Esophagus squamous epithelium (tissue), 5 donors: ENCODE results near the gene SH3GL3. TPM values are rescaled to one million over a fixed set of nuclear protein-coding genes. Genes with fewer than 3 reads are reported as not detected.

Experiments
- DNase-seq: peaks from one replicate; lab custom pipeline; 2025; lab: John Stamatoyannopoulos, UW
- H3K27ac ChIP-seq, 4 donors: fragments of 200-600 bp; sonication (generic); one replicate each; pipeline ENCODE4 v1.5.1; 2016 to 2019; ENCODE audit warnings: mild to moderate bottlenecking in 1 of 4
- H3K27me3 ChIP-seq, 4 donors: fragments of 200-600 bp; sonication (generic); 1 replicate in 3 of 4; 2 replicates in 1 of 4; pipeline versions ENCODE4 v1.5.1 to v1.6.0; 2017 to 2021; ENCODE audit warnings: antibody characterized with exemption in 1 of 4
- H3K36me3 ChIP-seq, 3 donors: fragments of 200-600 bp; sonication (generic); one replicate each; pipeline ENCODE4 v1.5.1; 2016 to 2019
- H3K4me1 ChIP-seq, 3 donors: fragments of 200-600 bp; sonication (generic); one replicate each; pipeline ENCODE4 v1.5.1; 2017 to 2019
- H3K4me3 ChIP-seq, 4 donors: fragments of 200-600 bp; sonication (generic); 1 replicate in 3 of 4; 2 replicates in 1 of 4; pipeline ENCODE4 v1.5.1; 2016 to 2019; ENCODE audit warnings: mild to moderate bottlenecking in 2 of 4, moderate library complexity in 1 of 4
- H3K9me3 ChIP-seq, 3 donors: fragments of 200-600 bp; sonication (generic); one replicate each; pipeline ENCODE4 v1.5.1; 2016 to 2019
- CTCF ChIP-seq, 6 experiments: fragments of 450-650 bp in 4 of 6; fragments of 200-600 bp in 2 of 6; sonication (generic) in 2 of 6; IDR thresholded peaks; one replicate each; pipeline ENCODE4 v1.5.1; 2016 to 2019; ENCODE audit warnings: antibody characterized with exemption in 6 of 6, mild to moderate bottlenecking in 4 of 6, moderate library complexity in 4 of 6
- POLR2A ChIP-seq, 4 donors: fragments of 450-650 bp; IDR thresholded peaks; one replicate each; pipeline ENCODE4 v1.6.1; 2017; ENCODE audit warnings: antibody characterized with exemption in 4 of 4, mild to moderate bottlenecking in 4 of 4, moderate library complexity in 3 of 4
- WGBS, 2 donors: methylation state at CpG; one replicate each; pipeline ENCODE4 v1.1.5; 2018; 5-methylcytosine and 5-hydroxymethylcytosine counted together
- intact Hi-C: fragments of 100-400 bp; cut with DNase I; formaldehyde crosslinking; loops from one replicate; pipeline ENCODE4 v1.15.0; 2022
- total RNA-seq, 4 donors: library from RNA; depleted of rRNA; stranded (reverse); fragments of >200 nt; gene quantifications; one replicate each; pipeline ENCODE4 v1.1.0, GENCODE V29; 2016
- donor health status: DM: yes; HTN: yes; CAD: no.

SH3GL3 gene
- total RNA-seq, 4 donors from 2014 or later = 0.57 to 5.7 (median 2.1) TPM

- Histone ChIP-seq H3K4me3 (no peak overlapping the region), H3K27me3 (no peaks in the 10 kb centered on the region), H3K27ac (no peak overlapping the region), H3K9me3 (no peaks in the 10 kb centered on the region), H3K4me1 (no peaks in the 10 kb centered on the region), H3K36me3 (no peaks in the 10 kb centered on the region)
- TF ChIP-seq CTCF (IDR thresholded peaks at IDR 0.05) (no peak), POLR2A (IDR thresholded peaks at IDR 0.05) (no peak)
- WGBS, 2 donors = 49 to 71% methylated on average over 3 of the region's 3 CpGs
- intact Hi-C loops = no loop called here
- no peak for DNase-seq
Observed at GRCh38 chr15:83565138-83565537, 118.0 kb downstream of the SH3GL3 start.

- DNase-seq = no peak
Observed at GRCh38 chr15:83565553-83566159, 118.5 kb downstream of the SH3GL3 start.

GRCh38 chr15:83567318-83567717 is 120.2 kb downstream of the SH3GL3 start:
- H3K9me3 ChIP-seq = no peaks in the 10 kb centered on the region
- no peak for TF ChIP-seq CTCF (IDR thresholded peaks at IDR 0.05)
- no peak for TF ChIP-seq POLR2A (IDR thresholded peaks at IDR 0.05)
- H3K27ac ChIP-seq = no peak overlapping the region
- intact Hi-C loops = no loop called here
- WGBS, 2 donors = 93% methylated on average over 2 of the region's 2 CpGs; no CpG with 5 or more reads in 1 of the 2 donors
- H3K4me1 ChIP-seq = peaks cover 0 to 5% (median 0%) of the 10 kb centered on the region in 3 donors
- no peaks in the 10 kb centered on the region for H3K27me3 ChIP-seq
- H3K36me3 ChIP-seq = no peaks in the 10 kb centered on the region
- H3K4me3 ChIP-seq = no peak overlapping the region
- no peak for DNase-seq

More at GRCh38 chr15:83565553-83566159, 118.5 kb downstream of the SH3GL3 start:
- Histone ChIP-seq H3K27me3 (no peaks in the 10 kb centered on the region), H3K4me1 (no peaks in the 10 kb centered on the region), H3K36me3 (no peaks in the 10 kb centered on the region), H3K9me3 (no peaks in the 10 kb centered on the region), H3K27ac (no peak overlapping the region), H3K4me3 (no peak overlapping the region)
- intact Hi-C loops = no loop called here
- WGBS, 2 donors = 13 to 21% methylated on average over 4 of the region's 4 CpGs
- TF ChIP-seq POLR2A (IDR thresholded peaks at IDR 0.05) (no peak), CTCF (IDR thresholded peaks at IDR 0.05) (peak in 5 of 6 experiments; percentile 39 to 57 (median 42))

GRCh38 chr15:83569341-83569740 is 122.2 kb downstream of the SH3GL3 start:
- no peak for DNase-seq
- intact Hi-C loops = no loop called here
- Histone ChIP-seq H3K9me3 (no peaks in the 10 kb centered on the region), H3K27ac (no peak overlapping the region), H3K36me3 (no peaks in the 10 kb centered on the region), H3K4me1 (peaks cover 0 to 5% (median 0%) of the 10 kb centered on the region in 3 donors), H3K27me3 (no peaks in the 10 kb centered on the region), H3K4me3 (no peak overlapping the region)
- TF ChIP-seq CTCF (IDR thresholded peaks at IDR 0.05) (no peak), POLR2A (IDR thresholded peaks at IDR 0.05) (no peak)

GRCh38 chr15:83570756-83571155 is 123.6 kb downstream of the SH3GL3 start:
- Histone ChIP-seq H3K27ac (no peak overlapping the region), H3K4me3 (no peak overlapping the region), H3K27me3 (no peaks in the 10 kb centered on the region), H3K36me3 (no peaks in the 10 kb centered on the region), H3K9me3 (no peaks in the 10 kb centered on the region), H3K4me1 (peaks cover 0 to 5% (median 0%) of the 10 kb centered on the region in 3 donors)
- no peak for DNase-seq
- TF ChIP-seq POLR2A (IDR thresholded peaks at IDR 0.05) = no peak
- intact Hi-C loops = no loop called here
- 72 to 74% methylated on average over 6 of the region's 6 CpGs for WGBS, 2 donors
